HG03575 (cell line): ENCODE results near the gene PKD1.
"Not testable (repeated sequence)": the region's sequence is repeated elsewhere in the genome, so short reads cannot be mapped to it uniquely, and the experiment has no call there.

Experiments
- ATAC-seq: cut with Tn5 transposase; IDR thresholded peaks from one replicate; pipeline ENCODE4 v1.9.1; 2021; ENCODE audit not compliant: unreplicated experiment, insufficient number of reproducible peaks, low FRiP score; ENCODE audit errors: extremely low read depth

The PKD1 gene

DNA sequence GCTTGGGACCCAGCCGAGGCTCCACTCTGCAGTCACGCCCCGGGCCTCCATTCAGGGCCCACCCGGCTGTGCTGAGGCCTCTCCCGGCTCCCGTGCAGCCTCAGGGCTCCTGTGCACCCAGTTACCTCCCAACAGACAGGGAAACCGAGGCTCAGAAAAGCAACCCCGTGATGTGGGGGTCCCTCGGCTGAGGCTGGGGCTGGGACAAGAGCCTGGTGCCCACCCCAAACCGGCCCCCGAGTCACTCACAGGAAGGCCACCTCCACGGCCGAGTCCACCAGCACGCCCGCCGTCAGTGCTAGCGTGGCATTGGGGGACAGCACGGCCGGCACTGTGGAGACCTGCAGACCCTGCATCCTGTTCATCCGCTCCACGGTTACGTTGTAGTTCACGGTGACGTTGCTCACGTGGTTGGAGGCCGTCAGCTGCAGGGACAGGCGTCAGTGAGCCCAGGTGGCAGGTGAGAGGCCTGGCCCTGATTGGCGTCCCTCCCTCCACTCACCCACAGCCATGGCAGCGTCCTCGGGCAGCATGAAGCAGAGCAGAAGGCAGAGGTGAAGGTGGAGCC, 23.1 kb downstream of the PKD1 start:
- not testable (repeated sequence) for ATAC-seq

DNA sequence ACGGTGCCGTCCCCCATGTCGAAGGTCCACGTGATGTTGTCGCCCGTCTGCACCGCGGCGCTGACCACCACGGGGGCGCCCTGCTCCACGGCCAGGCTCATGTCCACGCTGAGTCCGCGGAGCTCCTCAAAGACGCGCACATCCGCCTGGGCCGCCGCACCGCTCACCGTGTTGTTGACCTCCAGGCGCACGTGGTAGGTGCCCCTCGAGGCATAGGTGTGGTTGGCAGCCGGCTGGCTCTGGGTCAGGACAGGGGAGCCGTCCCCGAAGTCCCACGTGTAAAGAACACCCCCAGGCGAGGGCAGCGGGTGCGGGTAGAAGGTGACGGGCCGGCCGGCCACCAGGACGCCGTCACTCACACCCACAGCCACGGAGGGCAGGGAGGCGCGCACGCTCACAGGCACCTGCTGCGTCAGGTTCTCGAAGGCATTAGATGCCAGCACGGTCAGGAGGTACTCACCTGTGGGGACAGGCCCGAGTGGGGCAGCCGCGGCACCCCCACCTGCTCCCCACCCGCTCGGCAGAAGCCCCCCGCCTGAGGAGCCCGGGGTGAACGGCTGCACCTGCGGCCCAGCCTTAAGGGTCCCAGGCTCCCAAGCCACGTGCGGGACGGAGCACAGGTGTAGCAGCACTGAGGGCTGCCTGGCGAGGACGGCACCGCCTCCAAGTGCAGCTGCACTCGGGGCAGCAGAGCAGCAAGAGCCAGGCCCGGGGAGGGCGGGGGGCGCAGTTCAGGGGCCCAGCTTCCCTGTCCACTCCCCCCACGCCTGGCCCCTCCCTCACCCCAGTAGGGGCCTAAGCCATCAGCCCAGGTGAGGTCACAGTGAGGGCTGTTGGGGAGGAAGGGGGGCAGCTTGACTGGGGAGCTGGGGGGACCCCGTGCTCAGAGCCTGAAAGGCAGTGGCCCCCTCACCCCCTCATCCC, 24.0 kb downstream of the PKD1 start:
- ATAC-seq, result not testable (repeated sequence)

DNA sequence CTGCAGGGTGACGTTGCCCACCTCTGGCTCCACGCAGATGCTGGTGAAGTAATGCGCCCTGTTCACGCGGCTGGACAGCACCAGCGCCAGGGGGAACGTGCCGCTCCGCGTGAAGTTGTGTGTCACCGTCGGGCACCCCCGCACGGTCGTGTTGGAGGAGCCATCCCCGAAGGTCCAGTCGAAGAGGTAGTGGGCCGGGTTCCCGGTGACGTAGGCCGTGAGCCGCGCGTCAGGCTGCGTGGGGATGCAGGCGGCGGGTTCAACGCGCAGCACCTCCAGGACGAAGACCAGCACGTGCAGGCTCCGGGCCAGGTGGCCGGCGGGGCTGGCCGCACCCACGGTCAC, 24.7 kb downstream of the PKD1 start:
- not testable (repeated sequence) for ATAC-seq

DNA sequence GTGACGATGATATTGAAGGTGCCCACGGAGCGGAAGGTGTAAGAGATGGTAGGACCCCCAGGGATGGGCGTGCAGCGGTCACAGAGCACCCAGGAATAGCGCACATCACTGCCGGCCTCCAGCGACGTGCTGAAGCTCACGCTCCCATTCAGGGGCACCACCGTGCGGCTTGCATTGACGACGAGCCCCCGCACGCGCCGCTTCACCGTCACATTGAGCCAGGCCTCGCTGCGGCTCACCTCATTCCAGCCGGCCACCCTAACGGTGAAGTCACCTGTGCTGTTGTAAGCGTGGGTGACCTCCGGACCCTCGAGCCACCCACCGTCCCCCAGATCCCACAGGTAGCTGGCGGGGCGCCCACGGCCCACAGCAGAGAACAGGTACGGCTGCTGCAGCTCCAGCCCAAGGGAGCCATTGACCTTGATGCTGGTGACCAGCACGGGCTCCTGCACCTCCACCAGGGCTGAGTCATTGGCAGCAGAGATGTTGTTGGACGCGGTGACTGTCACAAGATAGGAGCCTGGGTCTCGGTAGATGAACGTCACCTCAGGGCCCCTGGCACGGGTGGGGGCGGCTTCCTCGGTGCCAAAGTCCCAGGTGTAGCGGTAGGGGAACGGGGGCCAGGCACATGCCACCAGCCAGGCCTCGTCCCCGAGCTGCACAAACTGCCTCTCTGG, 25.2 kb downstream of the PKD1 start:
- ATAC-seq, result not testable (repeated sequence)

DNA sequence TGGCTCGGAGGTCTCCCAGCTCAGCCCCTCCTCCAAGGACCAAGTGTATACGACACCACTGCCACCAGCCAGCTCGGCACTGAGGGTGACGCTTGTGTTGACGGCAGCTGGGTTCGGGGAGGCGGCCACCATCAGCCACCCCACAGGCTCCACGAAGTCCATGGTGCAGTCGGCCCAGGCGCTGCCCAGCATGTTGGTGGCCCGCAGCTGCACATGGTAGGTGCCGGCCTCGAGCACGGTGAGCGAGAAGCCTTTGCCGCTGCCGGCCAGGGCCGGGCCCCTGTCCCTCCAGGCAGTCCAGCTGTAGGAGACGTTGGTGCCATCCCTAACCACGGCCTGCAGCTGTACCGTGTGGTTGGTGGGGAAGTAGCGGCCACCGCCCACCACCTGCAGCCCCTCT, 25.8 kb downstream of the PKD1 start:
- ATAC-seq, result not testable (repeated sequence)

DNA sequence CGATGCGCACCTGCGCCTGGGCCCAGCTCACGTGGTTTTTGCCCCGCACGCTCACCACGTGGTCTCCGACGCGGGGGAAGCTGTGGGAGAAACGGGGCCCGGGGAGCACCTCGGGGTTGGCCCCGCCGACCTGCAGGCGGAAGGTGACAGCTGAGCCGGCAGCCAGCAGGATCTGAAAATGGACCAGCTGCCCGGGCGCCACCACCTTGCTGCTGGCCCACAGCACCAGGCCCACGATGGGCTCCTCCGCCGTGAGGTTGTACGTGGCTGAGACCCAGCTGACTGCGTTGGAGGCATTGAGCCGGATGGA, 26.5 kb downstream of the PKD1 start:
- ATAC-seq, result not testable (repeated sequence)

DNA sequence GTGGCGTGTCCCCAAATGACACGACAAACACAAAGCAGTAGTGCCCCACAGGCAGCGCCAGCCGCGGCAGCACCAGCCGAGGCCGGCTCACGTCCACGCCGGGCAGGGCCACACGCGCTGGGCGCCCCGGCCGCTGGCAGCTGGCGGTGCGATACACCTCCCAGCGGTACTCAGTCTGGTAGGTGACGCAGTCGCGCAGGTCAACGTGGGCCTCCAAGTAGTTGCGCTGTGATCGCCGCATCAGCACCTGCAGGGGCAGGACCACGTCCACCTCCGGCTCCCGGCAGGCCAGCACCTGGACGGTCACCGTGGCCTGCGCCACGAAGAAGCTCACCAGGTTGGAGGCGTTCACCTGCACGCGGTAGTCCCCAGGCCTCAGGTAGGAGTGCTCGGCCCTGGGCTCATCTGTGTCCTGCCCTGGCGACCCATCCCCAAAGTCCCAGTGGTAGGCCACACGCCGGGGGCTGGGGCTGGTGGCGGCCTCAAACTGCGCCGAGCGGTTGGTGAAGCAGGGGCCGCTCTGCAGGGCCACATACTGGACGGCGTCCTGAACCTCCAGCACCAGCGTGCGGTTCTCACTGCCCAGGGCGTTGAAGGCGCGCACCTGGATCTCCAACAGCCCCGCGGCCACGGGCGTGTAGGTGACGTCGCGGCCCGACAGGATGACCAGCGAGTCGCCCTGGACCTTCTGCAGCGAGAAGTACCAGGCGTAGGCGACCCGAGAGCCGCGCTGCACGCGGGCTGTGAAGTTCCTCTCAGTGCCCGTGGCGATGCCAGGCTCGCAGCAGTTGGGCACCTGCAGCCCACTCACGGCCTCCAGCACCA, 27.0 kb downstream of the PKD1 start:
- ATAC-seq, result not testable (repeated sequence)

DNA sequence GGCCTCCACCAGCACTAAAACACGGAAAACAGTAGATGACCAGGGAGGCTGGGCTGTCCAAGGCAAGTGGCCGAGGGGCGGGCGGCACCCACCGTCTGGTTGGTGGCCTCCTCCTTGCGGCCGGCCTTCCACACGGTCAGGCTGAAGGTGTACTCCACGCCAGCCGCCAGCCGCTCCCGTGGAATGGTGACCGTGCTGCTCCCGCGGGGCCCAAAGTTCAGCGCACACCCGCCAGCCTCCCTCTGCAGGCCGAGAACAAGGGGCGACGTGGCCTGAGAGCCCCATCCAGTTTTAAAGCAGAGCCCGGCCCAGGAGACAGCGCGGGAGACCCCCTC, 27.9 kb downstream of the PKD1 start:
- ATAC-seq, result not testable (repeated sequence)

DNA sequence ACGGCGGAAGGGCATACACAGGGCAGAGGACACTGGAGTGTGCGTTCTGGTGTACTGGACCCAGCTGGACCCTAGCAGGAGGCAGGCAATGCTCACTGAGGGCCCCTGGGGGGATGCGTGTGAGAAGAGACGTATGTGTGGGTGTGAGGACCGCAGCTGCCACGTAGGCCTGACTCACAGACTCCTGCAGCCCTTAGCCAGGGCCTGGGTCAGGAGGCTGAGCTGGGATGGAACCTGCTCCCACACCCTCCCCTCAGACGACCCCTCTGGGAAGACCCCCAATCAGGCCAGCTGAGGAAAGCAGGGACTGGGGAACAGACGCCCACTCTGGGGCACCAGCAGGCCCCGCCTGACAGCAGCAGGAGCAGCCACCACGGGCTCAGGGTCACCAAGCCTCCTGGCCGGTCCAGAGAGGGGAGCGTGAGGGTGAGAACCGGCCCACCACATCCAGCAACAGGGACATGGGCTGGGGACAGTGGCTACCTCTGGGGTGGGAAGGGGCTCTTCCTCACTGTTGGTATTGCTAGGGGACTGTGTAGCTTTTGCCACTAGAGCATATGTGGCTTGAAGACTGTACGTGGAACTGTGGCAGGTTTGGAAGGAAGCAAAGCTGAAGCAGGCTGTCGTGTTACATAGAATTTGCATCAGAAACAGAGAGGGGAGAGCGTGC, 28.4 kb downstream of the PKD1 start:
- ATAC-seq, result not testable (repeated sequence)

DNA sequence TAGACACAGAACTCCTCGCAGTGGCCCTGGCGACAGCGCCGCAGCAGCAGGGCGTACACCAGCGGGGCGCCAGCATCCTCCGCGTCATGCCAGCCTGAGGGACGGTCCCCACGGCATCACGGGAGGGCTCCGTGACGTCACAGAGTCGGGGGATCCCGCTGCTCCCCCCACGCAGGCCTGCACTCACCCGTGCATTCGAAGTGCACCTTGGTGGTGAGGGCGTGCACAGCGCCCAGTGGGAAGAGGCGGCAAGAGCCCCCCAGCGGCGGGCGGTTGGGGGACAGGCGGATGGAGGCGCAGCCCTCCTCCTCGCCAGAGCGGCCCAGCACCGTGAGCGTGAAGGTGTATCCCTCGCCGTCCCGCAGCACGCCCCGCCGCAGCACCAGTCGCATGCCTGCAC, 29.5 kb downstream of the PKD1 start:
- ATAC-seq, result not testable (repeated sequence)

DNA sequence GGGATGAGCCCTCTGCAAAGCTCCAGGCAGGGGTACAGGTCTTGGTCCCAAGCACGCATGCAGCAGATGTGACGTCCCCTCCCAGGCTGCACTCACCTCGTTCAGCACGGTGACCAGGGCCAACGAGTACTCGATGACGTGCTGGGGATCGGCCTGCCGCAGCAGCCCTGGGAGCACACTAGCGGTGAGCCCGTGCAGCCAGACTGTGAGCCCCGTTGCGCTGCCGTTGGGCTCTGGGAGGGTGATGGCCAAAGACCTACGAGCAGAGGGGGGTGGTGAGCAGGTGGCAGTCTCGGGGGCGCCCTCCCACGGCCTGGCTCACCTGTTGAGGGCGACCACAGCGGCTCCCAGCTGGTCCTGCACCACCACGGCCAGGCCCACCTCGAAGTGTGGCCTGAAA, 29.9 kb downstream of the PKD1 start:
- not testable (repeated sequence) for ATAC-seq

DNA sequence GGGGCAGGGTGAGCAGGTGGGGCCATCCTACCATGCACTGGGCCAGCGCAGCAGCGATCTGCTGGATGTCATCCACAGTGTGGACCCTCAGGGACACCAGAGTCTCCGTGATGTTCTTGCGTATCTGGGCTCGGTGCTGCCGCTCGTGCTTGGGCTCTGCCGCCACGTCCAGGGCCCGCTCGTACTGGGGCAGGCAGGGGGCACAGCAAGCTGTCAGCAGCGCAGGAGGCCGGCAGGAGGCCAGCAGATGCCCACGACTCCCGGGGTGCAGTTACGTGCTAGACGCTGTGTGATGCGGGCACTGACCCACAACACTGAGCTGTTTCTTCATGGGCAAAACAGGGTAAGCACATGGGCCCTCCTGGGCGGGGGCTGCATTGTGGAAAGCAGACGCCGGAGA, 30.4 kb downstream of the PKD1 start:
- ATAC-seq, result not testable (repeated sequence)

DNA sequence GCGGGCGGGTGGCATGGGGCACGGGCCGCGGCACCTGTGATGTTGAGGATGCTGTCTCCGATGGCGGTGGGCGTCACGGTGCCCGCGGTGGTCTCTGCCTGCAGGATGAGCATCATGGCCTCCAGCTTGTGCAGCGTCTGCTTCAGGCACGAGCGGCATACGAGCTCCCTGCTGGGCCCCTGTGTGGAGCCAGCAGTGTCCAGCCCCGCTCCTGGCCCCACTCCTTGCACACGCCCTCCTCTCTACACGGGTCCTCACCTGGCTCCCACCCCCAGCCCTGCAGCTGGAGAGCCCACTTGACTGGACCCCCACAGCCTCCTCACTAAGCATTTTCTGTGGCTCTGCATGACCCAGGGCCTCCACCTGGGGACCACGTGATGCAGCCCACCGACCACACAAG, 31.2 kb downstream of the PKD1 start:
- not testable (repeated sequence) for ATAC-seq

DNA sequence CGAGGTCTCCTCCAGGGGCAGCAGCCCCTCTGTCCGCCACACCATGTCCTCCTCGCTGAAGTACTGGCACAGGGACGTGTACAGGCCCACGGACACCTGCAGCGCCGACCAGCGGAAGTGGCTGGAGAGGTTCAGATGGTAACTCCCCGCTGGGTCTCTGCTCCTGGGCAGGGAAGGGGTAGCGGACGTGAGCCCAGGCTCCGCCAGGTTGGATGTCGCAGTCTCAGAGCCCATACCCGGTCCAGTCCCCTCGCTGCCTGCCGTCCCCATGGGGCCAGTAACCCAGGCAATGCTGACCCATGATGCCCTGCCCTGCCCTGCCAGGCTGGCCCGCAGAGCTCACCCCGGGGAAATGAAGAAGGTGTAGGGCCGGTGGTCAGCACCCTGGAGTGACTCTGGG, 33.2 kb downstream of the PKD1 start:
- no peak for ATAC-seq

DNA sequence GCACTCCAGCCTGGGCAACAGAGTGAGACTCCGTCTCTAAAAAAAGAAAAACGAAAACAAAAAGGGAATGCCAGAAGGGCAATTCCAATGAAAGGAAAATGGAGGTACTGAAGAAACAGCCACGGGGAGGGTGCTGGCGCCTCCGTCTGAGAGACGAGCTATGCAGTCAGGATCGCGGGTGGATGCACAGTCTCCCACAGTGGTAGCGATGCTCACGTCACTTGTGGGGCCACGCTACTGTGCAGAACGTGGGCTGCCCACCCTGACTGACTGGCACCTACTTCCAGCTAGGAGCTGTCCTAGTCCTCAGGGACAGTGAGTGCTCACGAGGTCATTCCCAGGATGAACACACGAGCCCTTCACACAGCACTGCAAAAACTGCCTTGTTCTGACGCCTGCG, 34.1 kb downstream of the PKD1 start:
- ATAC-seq, result not testable (repeated sequence)

DNA sequence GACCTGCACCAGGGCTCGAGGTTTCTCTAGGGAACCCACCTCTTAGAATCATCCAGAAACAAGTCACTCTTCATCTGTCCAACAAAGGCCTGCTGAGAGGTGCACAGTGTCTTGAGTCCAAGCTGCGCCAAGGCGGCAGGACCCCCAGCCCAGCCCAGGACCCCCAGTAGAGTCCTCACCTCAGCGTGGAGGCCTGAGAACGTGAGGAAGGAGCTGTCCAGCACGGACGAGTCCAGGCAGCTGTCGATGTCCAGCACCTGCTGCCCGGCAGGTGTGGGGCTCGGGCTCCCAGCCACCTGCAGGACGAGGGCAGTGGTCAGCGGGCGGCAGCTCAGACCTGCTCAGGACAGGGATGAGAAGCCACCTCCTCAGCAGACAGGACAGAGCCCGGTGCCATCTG, 38.0 kb downstream of the PKD1 start:
- ATAC-seq, result not testable (repeated sequence)

DNA sequence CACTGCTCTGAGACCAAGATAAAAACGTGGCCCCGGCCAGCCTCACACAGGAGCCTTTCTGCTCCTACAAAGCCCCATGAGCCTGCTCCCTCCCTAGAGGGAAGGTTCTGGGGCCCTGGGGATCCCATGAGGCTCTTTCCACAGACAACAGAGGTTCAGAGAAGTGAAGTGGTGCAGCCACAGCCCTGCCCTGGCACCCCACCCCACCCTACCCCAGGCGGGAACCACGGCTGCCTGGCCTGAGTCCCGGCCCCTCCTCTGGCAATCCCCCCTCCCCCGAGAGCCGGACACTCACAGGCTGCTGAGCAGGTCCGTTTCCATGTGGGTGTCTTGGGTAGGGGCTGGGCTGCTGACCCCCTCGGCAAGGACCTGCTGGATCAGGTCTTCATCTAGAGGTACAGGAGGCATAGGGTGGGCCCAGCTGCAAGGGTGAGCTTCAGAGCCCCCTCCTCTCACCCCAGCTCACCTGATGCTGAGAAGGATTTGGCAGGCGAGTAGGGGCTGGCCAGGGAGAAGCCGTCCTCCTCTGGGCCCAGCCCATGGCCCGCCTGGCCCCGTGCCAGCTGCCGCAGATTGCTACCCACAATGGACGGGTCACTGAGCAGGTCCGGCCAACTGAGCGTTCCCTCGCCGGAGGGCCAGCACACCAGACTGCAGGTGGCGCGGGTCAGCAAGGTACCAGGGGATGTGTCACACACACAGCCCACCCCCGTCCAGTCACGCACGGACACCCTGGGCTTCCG, 38.7 kb downstream of the PKD1 start:
- ATAC-seq, result no peak

DNA sequence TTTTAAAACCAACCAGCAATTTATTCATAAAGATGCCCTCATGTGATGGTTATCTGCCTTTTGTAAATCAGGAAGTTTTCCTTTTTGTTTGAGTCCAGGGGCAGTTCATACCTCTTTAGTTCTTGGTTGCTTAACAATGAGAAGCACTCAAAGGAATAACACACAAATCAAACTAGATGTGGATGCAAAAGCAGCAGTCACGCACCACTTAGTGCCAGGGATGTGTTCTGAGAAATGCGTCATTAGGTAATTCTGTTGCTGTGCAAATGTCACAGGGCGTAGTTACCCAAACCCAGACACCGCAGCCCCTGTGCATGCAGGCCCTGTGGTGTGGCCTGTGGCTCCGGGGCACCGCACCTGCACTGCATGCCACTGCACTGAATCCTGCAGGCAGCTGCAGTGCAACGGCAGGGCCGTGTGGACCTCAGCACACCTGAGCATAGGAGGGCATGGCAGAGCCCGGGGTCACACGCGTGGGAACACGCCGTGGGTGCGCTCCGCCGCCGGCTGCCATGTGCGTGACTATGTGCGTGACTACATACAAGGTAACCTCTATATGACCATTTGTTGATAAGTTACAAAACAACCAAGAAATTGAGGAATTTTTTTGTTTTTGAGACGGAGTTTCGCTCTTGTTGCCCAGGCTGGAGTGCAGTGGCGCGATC, 39.6 kb downstream of the PKD1 start:
- no peak for ATAC-seq
